GM23338 (cell line): Measurements from ENCODE around the gene CREB3L2.

Experiments
- CTCF ChIP-seq, 2 experiments: fragments of 200-600 bp in 1 of 2; sonication (generic) in 1 of 2; conservative IDR thresholded peaks; 2 replicates each; pipeline versions ENCODE4 v1.5.1 to v1.6.1; 2016 to 2017; ENCODE audit warnings: antibody characterized with exemption in 2 of 2, low read depth in 2 of 2, mild to moderate bottlenecking in 2 of 2, moderate library complexity in 1 of 2
- EZH2 ChIP-seq: fragments of 200-600 bp; sonication (generic); IDR thresholded peaks from one replicate; pipeline ENCODE4 v1.8.0; 2017; ENCODE audit warnings: antibody characterized with exemption, mild to moderate bottlenecking, low read depth; ENCODE audit not compliant: unreplicated experiment

DNA sequence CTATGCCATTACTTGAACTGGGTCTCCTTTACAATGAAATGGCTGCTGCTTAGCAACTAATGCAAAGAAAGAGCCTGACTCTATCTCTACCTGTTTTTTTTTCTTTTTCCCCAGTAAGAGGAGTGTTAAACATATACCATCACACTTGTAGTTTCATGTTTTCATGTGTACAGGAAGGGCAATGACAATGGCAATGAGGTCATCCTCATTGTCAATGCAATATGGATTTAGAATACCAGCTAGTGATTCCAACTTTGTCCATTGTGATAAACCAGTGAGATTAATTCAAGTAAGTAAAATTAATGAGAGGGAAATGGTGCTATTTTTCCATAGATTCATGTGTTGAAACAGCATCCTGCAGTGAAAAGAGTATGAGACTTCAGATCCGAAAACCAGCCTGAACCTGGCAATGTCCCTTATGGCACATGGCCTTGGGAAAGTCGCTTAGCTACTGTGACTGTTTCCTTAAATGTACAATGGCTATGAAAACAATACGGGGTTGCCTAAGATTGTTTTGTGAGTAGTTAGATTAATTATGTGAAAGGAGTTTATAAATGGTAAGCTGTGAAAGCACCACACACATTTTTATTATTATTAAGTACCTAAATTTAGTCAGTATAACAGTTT is 166.3 kb downstream of the CREB3L2 start:
- TF ChIP-seq CTCF (conservative IDR thresholded peaks at IDR 0.05; ENCODE audit: low read depth in 2 of 2) (no peak), EZH2 (no peak)
